IMR-90 (cell line): ENCODE data around the gene PACSIN2. TPM values are rescaled to one million over a fixed set of nuclear protein-coding genes. Genes with fewer than 3 reads are reported as not detected.

ENCODE experiments used
- ATAC-seq: fragments of 200-7000 bp; cut with Tn5 transposase; 2 replicates; pipeline ENCODE4 v1.9.1; 2020; ENCODE audit warnings: low read depth, mild to moderate bottlenecking, moderate library complexity
- BruUV-seq: library from RNA; stranded (reverse); fragments of 400-500 nt; replicated peaks from 2 replicates; lab custom pipeline; 2021; lab: Mats Ljungman, UMichigan
- CTCF ChIA-PET: fragments of 300-600 bp; formaldehyde crosslinking; extraction: SDS; loops from one replicate; lab custom pipeline; 2021; ENCODE audit warnings: antibody characterized with exemption; lab: Yijun Ruan, JAX
- POLR2A ChIA-PET: fragments of 300-600 bp; sonication (Branson Sonifier 250); formaldehyde crosslinking; loops from one replicate; lab custom pipeline; 2022; ENCODE audit warnings: antibody characterized with exemption; ENCODE audit not compliant: unreplicated experiment; lab: Charles Lee
- DNase-seq: peaks from one replicate; pipeline ENCODE4 v3.0.0; 2013
- H2AFZ ChIP-seq: replicated peaks from 2 replicates; pipeline ENCODE3; 2013; ENCODE audit warnings: low read length, mild to moderate bottlenecking; ENCODE audit not compliant: poor library complexity
- H2AK5ac ChIP-seq: 2 replicates; pipeline ENCODE4 v1.6.1; 2013; ENCODE audit warnings: low read depth, low read length, inconsistent platforms
- H2AK9ac ChIP-seq: replicated peaks from 2 replicates; pipeline ENCODE3; 2013; ENCODE audit warnings: mild to moderate bottlenecking, low read depth, low read length, moderate library complexity; ENCODE audit not compliant: poor library complexity
- H2BK120ac ChIP-seq: 2 replicates; pipeline ENCODE4 v1.6.1; 2013; ENCODE audit warnings: low read depth, low read length, inconsistent platforms
- H2BK15ac ChIP-seq: 3 replicates; pipeline ENCODE4 v1.6.1; 2013; ENCODE audit warnings: low read depth, low read length, inconsistent platforms
- H2BK20ac ChIP-seq: 2 replicates; pipeline ENCODE4 v1.6.1; 2013; ENCODE audit warnings: low read depth, mild to moderate bottlenecking, inconsistent platforms, low read length, moderate library complexity
- H2BK5ac ChIP-seq: 2 replicates; pipeline ENCODE4 v1.6.1; 2013; ENCODE audit warnings: mild to moderate bottlenecking, low read depth, low read length, inconsistent platforms; ENCODE audit not compliant: poor library complexity, severe bottlenecking
- H3K14ac ChIP-seq: replicated peaks from 2 replicates; pipeline ENCODE4 v1.6.1; 2013; ENCODE audit warnings: low read depth, low read length, inconsistent platforms
- H3K18ac ChIP-seq: 2 replicates; pipeline ENCODE4 v1.6.1; 2013; ENCODE audit warnings: low read depth, low read length, control low read depth
- H3K23ac ChIP-seq: 2 replicates; pipeline ENCODE4 v1.6.1; 2013; ENCODE audit warnings: low read depth, low read length, inconsistent platforms
- H3K27ac ChIP-seq: 2 replicates; pipeline ENCODE4 v1.5.1; 2013; ENCODE audit warnings: mild to moderate bottlenecking, control low read depth, low read length; ENCODE audit not compliant: insufficient read depth
- H3K27me3 ChIP-seq: 2 replicates; pipeline ENCODE4 v1.6.1; 2013; ENCODE audit warnings: low read length; ENCODE audit not compliant: control insufficient read depth, insufficient read depth
- H3K36me3 ChIP-seq: 2 replicates; pipeline ENCODE4 v1.6.1; 2013; ENCODE audit warnings: low read length, mixed read lengths; ENCODE audit not compliant: control insufficient read depth, insufficient read depth
- H3K4ac ChIP-seq: 2 replicates; pipeline ENCODE4 v1.6.1; 2013; ENCODE audit warnings: low read depth, low read length, inconsistent platforms
- H3K4me1 ChIP-seq: 2 replicates; pipeline ENCODE4 v1.6.1; 2013; ENCODE audit warnings: low read length, mixed read lengths; ENCODE audit not compliant: control insufficient read depth, insufficient read depth
- H3K4me2 ChIP-seq: 2 replicates; pipeline ENCODE4 v1.6.1; 2013; ENCODE audit warnings: low read depth, mild to moderate bottlenecking, control low read depth, low read length, moderate library complexity
- H3K4me3 ChIP-seq: 2 replicates; pipeline ENCODE4 v1.5.1; 2013; ENCODE audit warnings: low read depth, mild to moderate bottlenecking, control low read depth, low read length, moderate library complexity; ENCODE audit not compliant: insufficient read depth
- H3K56ac ChIP-seq: 2 replicates; pipeline ENCODE4 v1.6.1; 2013; ENCODE audit warnings: low read length, inconsistent platforms; ENCODE audit not compliant: insufficient read depth; ENCODE audit errors: extremely low read depth
- H3K79me1 ChIP-seq, 2 experiments: 2 replicates each; pipeline ENCODE4 v1.6.1; 2013; ENCODE audit warnings: low read length in 2 of 2, inconsistent platforms in 1 of 2, low read depth in 1 of 2
- H3K9ac ChIP-seq: 2 replicates; pipeline ENCODE4 v1.6.1; 2013; ENCODE audit warnings: low read depth, low read length, control low read depth
- H3K9me1 ChIP-seq: 2 replicates; pipeline ENCODE4 v1.6.1; 2013; ENCODE audit warnings: low read length, inconsistent platforms; ENCODE audit not compliant: insufficient read depth
- H3K9me3 ChIP-seq: 2 replicates; pipeline ENCODE4 v1.6.1; 2013; ENCODE audit warnings: low read length; ENCODE audit not compliant: control insufficient read depth, insufficient read depth
- H4K20me1 ChIP-seq: 2 replicates; pipeline ENCODE4 v1.6.1; 2013; ENCODE audit warnings: low read length, inconsistent platforms; ENCODE audit not compliant: insufficient read depth
- H4K5ac ChIP-seq: 2 replicates; pipeline ENCODE4 v1.6.1; 2013; ENCODE audit warnings: mild to moderate bottlenecking, low read depth, low read length, control low read depth
- H4K8ac ChIP-seq, 2 experiments: 2 replicates each; pipeline ENCODE4 v1.6.1; 2013; ENCODE audit warnings: low read depth in 2 of 2, low read length in 2 of 2, control low read depth in 1 of 2, inconsistent platforms in 1 of 2
- H4K91ac ChIP-seq: 2 replicates; pipeline ENCODE4 v1.6.1; 2013; ENCODE audit warnings: low read depth, low read length, inconsistent platforms; ENCODE audit not compliant: insufficient read depth
- MAZ ChIP-seq: IDR thresholded peaks from 2 replicates; pipeline ENCODE4 v1.6.1; 2012; ENCODE audit warnings: low read depth, mild to moderate bottlenecking, low read length, improper control_type of control experiment, moderate library complexity, borderline replicate concordance
- RCOR1 ChIP-seq: IDR thresholded peaks from 2 replicates; pipeline ENCODE4 v1.6.1; 2012; ENCODE audit warnings: mild to moderate bottlenecking, low read length, improper control_type of control experiment; ENCODE audit not compliant: insufficient replicate concordance
- WGBS, 2 experiments: methylation state at CpG; one replicate each; pipeline versions ENCODE4 v1.1.5 to v1.1.7; 2013; ENCODE audit warnings: missing lambda C conversion rate in 2 of 2; ENCODE audit not compliant: insufficient read length in 1 of 2; ENCODE audit errors: extremely low coverage in 2 of 2; 5-methylcytosine and 5-hydroxymethylcytosine counted together
- dilution Hi-C: fragments of 300-500 bp; cut with HindIII; formaldehyde crosslinking; loops from one replicate; pipeline ENCODE4 v1.14.3; 2018; ENCODE audit warnings: low sequenced_read_pairs; ENCODE audit not compliant: unreplicated experiment
- in situ Hi-C: fragments of 300-500 bp; cut with MboI; formaldehyde crosslinking; loops from 3 replicates; pipeline ENCODE4 v1.14.3; 2019; ENCODE audit warnings: low sequenced_read_pairs, inconsistent platforms, mixed read lengths
- intact Hi-C: fragments of 100-400 bp; cut with micrococcal nuclease; formaldehyde crosslinking; loops from 2 replicates; pipeline ENCODE4 v1.10.0; 2022
- polyA plus RNA-seq, 3 experiments: library from polyadenylated mRNA; depleted of rRNA; stranded (reverse); fragments of >200 nt; gene quantifications; 2 replicates each; pipeline ENCODE4 v1.2.3, GENCODE V29; 2012; ENCODE audit warnings: low replicate concordance in 1 of 3
- total RNA-seq: library from RNA; depleted of rRNA; stranded (reverse); fragments of >200 nt; gene quantifications from 2 replicates; pipeline ENCODE4 v1.2.3, GENCODE V29; 2012
- TF ChIP-seq, protein P1 (sequence below): fragments of 150-350 bp; IDR thresholded peaks from 2 replicates; pipeline ENCODE4 v1.6.1; 2017; ENCODE audit warnings: mild to moderate bottlenecking, antibody characterized with exemption, low read length, low read depth

The PACSIN2 gene
- total and polyA plus RNA-seq, 2 of the 4 experiments (the other 2 are of a cell fraction), result 85.0 to 118 TPM

DNA sequence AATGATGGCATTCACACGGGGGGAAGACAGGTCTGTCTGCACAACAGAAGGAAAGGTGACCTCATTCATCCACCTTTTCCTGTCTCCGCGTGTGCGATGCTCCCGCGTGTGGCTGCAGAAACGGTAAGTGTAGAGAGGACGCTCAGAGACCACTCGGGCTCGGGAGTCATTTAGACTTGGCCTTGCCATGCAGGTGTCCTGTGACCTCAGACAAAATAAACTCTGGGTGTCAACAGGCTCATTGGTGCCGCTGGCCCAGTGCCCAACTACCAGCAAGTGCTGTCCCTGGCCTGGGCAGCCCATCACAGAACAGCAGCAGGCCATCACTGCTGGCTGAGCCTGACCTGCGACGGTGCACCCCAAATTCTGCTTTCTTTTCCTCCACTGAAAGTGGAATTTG lies 109.7 kb downstream of the PACSIN2 start:
- CTCF ChIA-PET, result no interaction called here

More for the DNA sequence above, 109.7 kb downstream of the PACSIN2 start:
- Histone ChIP-seq H4K8ac (no peak overlapping the region), H3K4me2 (no peak overlapping the region), H2AK9ac (no peak overlapping the region), H2BK20ac (no peak overlapping the region), H3K9me3 (no peaks in the 10 kb centered on the region), H3K27ac (no peak overlapping the region), H2AFZ (no peak overlapping the region), H2BK5ac (no peak overlapping the region), H3K14ac (no peak overlapping the region), H3K56ac (no peak overlapping the region), H3K18ac (no peak overlapping the region), H4K20me1 (peaks cover 84% of the 10 kb centered on the region), H3K9me1 (peaks cover 44% of the 10 kb centered on the region), H3K4ac (no peak overlapping the region), H3K79me1 (peaks cover 62 to 99% of the 10 kb centered on the region in 2 experiments), H3K27me3 (no peaks in the 10 kb centered on the region), H2AK5ac (no peak overlapping the region), H2BK15ac (no peak overlapping the region), H2BK120ac (no peak overlapping the region), H4K5ac (no peak overlapping the region), H3K4me3 (no peak overlapping the region), H3K23ac (no peak overlapping the region), H4K91ac (no peak overlapping the region), H3K9ac (no peak overlapping the region), H3K4me1 (peaks cover 18% of the 10 kb centered on the region), H3K36me3 (peaks cover 17% of the 10 kb centered on the region)
- no peak for DNase-seq
- no TSS peak for BruUV-seq
- TF ChIP-seq MAZ (no peak), RCOR1 (no peak)
- TF ChIP-seq, protein P1, sequence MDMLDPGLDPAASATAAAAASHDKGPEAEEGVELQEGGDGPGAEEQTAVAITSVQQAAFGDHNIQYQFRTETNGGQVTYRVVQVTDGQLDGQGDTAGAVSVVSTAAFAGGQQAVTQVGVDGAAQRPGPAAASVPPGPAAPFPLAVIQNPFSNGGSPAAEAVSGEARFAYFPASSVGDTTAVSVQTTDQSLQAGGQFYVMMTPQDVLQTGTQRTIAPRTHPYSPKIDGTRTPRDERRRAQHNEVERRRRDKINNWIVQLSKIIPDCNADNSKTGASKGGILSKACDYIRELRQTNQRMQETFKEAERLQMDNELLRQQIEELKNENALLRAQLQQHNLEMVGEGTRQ, result no peak
- dilution Hi-C loops, result no loop called here
- intact Hi-C loops, result no loop called here
- in situ Hi-C loops, result no loop called here
- POLR2A ChIA-PET, result no interaction called here
- 92% methylated on average over 13 of the region's 13 CpGs; no CpG with 5 or more reads in 1 of the 2 experiments for WGBS, 2 experiments
- no peak for ATAC-seq
